GM21447 (cell line): ENCODE results near the gene ENO1.

ENCODE experiments used
- ATAC-seq: cut with Tn5 transposase; IDR thresholded peaks from one replicate; pipeline ENCODE4 v1.9.1; 2021; ENCODE audit not compliant: unreplicated experiment

The ENO1 gene

DNA sequence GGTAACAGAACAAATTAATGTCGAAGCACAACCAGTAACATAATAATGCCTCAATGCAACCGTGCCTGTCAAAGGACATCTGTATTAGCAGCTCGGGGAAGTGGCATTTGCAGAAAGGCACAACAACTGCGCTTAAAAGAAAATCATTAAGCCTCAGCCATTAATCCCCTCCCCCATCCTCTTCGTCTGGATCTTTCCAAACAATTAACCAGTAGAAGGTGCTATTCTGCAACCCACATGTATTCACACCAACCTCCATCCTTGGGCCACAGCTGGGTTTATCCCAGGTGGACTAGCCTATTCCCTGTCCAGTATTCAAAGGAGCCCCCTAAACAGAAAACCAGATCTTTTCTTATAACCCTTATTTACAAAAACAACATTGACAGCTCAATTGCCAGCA, 63.6 kb downstream of the ENO1 start:
- ATAC-seq = no peak

DNA sequence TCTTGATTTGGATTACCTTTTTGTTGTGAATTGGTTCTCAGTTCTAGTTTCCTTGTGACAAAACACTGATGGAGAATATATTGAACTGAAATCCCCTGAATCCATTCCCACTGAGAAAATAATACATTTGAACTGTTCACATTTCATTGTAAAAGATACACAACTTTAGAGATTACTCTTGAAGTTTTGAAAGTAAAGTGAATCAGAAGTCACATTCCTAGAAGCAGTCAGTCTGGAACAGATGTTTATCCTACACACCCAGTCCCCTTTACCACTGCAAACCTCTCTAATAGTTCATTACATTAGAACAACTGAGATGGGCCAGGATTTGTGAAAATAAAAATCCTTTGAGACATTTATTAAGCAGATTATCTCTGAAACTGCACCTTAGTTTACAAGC, 64.5 kb downstream of the ENO1 start:
- ATAC-seq = no peak

DNA sequence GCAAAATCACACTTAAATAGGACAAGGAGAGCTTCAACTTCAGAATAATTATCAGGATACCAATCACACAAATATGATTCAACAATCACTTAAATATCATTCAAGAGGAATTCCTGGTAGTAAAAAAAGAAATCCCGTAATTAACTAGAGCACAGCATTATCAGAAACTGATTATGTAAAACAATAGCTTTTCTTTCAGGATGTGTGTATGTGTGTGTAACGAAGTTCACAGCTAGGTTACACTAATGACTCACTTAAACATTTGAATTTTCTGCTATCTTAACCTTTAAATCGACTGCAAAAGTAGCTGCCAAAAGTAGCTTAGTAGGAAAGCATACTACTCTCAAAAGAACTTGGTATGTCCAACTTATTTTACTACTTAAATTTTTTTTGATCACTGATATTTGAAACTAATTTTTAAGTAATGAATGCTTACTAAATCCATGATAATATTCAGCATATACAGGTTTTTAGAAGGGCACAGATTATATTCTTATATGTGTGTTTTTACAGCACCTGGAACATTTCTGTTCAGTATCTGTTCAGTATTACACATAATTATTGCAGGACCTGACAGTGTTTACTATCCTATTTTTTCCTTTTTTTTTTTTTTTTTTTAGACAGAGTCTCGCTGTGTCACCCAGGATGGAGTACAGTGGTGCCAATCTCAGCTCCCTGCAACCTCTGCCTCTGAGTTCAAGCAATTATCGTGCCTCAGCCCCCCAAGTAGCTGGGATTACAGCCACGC, 65.3 kb downstream of the ENO1 start:
- no peak for ATAC-seq

DNA sequence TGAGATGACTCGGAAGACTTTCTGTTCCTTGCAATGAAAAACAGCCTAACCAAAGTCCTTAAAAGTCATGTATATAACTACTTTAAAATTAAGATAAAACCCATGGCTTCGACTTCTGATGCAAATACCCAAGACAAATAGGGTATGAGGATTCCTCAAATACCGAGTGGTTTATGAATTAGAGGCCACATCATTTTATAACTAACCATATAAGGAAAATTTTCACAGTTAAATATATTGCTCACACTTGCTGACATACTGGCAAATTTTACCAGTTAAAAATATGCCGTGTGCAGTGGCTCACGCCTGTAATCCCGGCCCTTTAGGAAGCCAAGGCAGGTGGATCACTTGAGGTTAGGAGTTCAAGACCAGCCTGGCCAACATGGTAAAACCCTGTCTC, 66.4 kb downstream of the ENO1 start:
- ATAC-seq = no peak
